Fibroblast of lung (primary cell): ENCODE results near the gene RRAGD. TPM values are rescaled to one million over a fixed set of nuclear protein-coding genes. Genes with fewer than 3 reads are reported as not detected.

Experiments
- DNase-seq, 2 donors: peaks; one replicate each; pipeline versions ENCODE4 v3.0.0 to v3.0.0-alpha.2; 2010; ENCODE audit warnings: low read depth in 2 of 2
- H2AFZ ChIP-seq: 2 replicates; pipeline ENCODE4 v1.5.1; 2012; ENCODE audit warnings: low read length, control low read depth, inconsistent platforms
- H3K27ac ChIP-seq: 2 replicates; pipeline ENCODE4 v1.5.1; 2011; ENCODE audit warnings: low read length, control low read depth; ENCODE audit not compliant: insufficient read depth
- H3K27me3 ChIP-seq: 2 replicates; pipeline ENCODE4 v1.5.1; 2011; ENCODE audit warnings: mild to moderate bottlenecking, low read length; ENCODE audit not compliant: control insufficient read depth, insufficient read depth
- H3K36me3 ChIP-seq: 2 replicates; pipeline ENCODE4 v1.5.1; 2011; ENCODE audit warnings: low read length; ENCODE audit not compliant: control insufficient read depth, insufficient read depth
- H3K4me1 ChIP-seq: 2 replicates; pipeline ENCODE4 v1.5.1; 2011; ENCODE audit warnings: low read length; ENCODE audit not compliant: control insufficient read depth, insufficient read depth; ENCODE audit errors: extremely low read depth
- H3K4me2 ChIP-seq: 2 replicates; pipeline ENCODE4 v1.5.1; 2011; ENCODE audit warnings: low read length, control low read depth; ENCODE audit not compliant: insufficient read depth; ENCODE audit errors: extremely low read depth
- H3K4me3 ChIP-seq, 4 experiments: fragments of 200-600 bp in 1 of 4; sonication (generic) in 1 of 4; replicated peaks in 1 of 4; 2 replicates each; pipeline ENCODE4 v1.5.1; 2011 to 2016; ENCODE audit warnings: low read length in 4 of 4, low read depth in 3 of 4, mild to moderate bottlenecking in 3 of 4, control low read depth in 2 of 4, inconsistent platforms in 1 of 4, mixed read lengths in 1 of 4; ENCODE audit not compliant: insufficient read depth in 1 of 4; ENCODE audit errors: control extremely low read depth in 1 of 4
- H3K79me2 ChIP-seq: 2 replicates; pipeline ENCODE4 v1.5.1; 2012; ENCODE audit warnings: mild to moderate bottlenecking, low read length, inconsistent platforms; ENCODE audit not compliant: control insufficient read depth, insufficient read depth
- H3K9ac ChIP-seq: 2 replicates; pipeline ENCODE4 v1.5.1; 2011; ENCODE audit warnings: mild to moderate bottlenecking, low read length, control low read depth; ENCODE audit not compliant: insufficient read depth
- H3K9me3 ChIP-seq: 2 replicates; pipeline ENCODE4 v1.5.1; 2012; ENCODE audit warnings: low read depth, low read length; ENCODE audit not compliant: control insufficient read depth, insufficient read depth
- H4K20me1 ChIP-seq: 2 replicates; pipeline ENCODE4 v1.5.1; 2011; ENCODE audit warnings: low read length; ENCODE audit not compliant: control insufficient read depth, insufficient read depth; ENCODE audit errors: extremely low read depth
- CTCF ChIP-seq, 2 donors: IDR thresholded peaks in 1 of 2; conservative IDR thresholded peaks in 1 of 2; 1 replicate in 1 of 2; 2 replicates in 1 of 2; pipeline ENCODE4 v1.5.1; 2011 to 2012; ENCODE audit warnings: low read length in 2 of 2, control low read depth in 1 of 2, inconsistent platforms in 1 of 2, low read depth in 1 of 2, mild to moderate bottlenecking in 1 of 2
- EZH2 ChIP-seq: IDR thresholded peaks from 2 replicates; pipeline ENCODE4 v1.5.1; 2012; ENCODE audit warnings: low read length, control low read depth, mild to moderate bottlenecking; ENCODE audit errors: missing control alignments
- polyA plus RNA-seq, 2 donors: library from polyadenylated mRNA; depleted of rRNA in 1 of 2; stranded (reverse) in 1 of 2; unstranded in 1 of 2; fragments of >200 nt; gene quantifications; 2 replicates each; pipeline ENCODE4 v1.2.1, GENCODE V29; 2011 to 2012; ENCODE audit warnings: missing spikeins in 1 of 2
- total RNA-seq: library from RNA; depleted of rRNA; stranded (reverse); fragments of >200 nt; gene quantifications from 2 replicates; pipeline ENCODE4 v1.2.1, GENCODE V29; 2014

The RRAGD gene
- total and polyA plus RNA-seq, 2 donors (not counting 1 experiment from before 2014, with no cell fraction given): 0.07 to 1.8 TPM

DNA sequence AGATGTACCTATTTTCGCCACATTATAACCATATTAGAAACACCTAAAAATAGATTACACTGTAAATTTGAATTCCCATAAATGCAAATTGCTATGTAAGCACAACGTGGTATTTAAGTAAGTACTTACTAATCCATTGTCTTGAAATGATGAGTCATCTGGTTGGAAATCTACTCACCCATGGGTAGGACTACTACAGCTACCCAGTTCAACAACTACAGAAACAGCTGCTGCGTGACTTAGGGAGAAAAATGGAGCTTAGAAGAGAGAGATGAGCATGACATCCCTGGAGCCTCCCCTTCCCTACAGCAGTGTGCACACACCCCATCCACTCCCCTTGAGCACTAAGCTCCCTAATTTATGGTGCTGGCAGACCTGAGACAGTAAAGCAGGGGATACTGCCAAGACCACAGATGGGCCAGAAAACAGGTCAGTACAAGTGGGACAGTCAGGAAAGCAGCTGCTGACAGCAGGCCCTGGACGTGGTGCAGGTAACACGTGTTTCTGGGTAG is 26.9 kb downstream of the RRAGD start:
- Histone ChIP-seq H4K20me1 (no peaks in the 10 kb centered on the region), H3K4me3 (no peak overlapping the region), H3K4me1 (no peaks in the 10 kb centered on the region), H3K36me3 (no peaks in the 10 kb centered on the region), H3K79me2 (no peaks in the 10 kb centered on the region), H3K9me3 (no peaks in the 10 kb centered on the region), H2AFZ (no peak overlapping the region), H3K4me2 (no peak overlapping the region), H3K9ac (no peak overlapping the region), H3K27me3 (no peaks in the 10 kb centered on the region), H3K27ac (no peak overlapping the region)
- peak in 1 of 2 donors; percentile 72 for DNase-seq
- TF ChIP-seq CTCF (conservative IDR thresholded peaks at IDR 0.05 in 1 of 2, IDR thresholded peaks at IDR 0.05 in 1 of 2; ENCODE audit: low read depth in 1 of 2, low read length in 2 of 2) (no peak), EZH2 (no peak)

DNA sequence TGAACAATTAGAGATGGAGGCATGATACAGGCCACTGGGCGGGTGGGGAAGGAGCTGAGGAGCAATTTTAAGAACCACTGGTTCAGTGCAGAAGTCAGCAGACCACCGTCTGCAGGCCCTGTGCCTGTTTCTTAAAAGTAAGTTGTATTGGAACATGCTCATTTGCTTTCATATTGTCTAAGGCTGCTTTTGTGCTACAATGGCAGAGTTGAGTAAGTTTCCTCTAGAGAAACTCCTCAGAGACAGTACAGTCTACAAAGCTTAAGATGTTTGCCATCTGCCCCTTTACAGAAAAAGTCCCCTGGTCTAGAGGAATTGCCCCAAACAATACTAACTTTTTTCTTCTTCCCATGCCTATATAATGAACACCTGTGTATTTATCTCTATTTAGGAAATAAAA is 31.0 kb downstream of the RRAGD start:
- TF ChIP-seq CTCF (conservative IDR thresholded peaks at IDR 0.05 in 1 of 2, IDR thresholded peaks at IDR 0.05 in 1 of 2; ENCODE audit: low read depth in 1 of 2, low read length in 2 of 2): no peak
- TF ChIP-seq EZH2: no peak
- Histone ChIP-seq H3K27ac (no peak overlapping the region), H3K9me3 (no peaks in the 10 kb centered on the region), H3K4me1 (no peaks in the 10 kb centered on the region), H3K36me3 (no peaks in the 10 kb centered on the region), H3K4me3 (no peak overlapping the region), H3K9ac (no peak overlapping the region), H2AFZ (no peak overlapping the region), H3K4me2 (no peak overlapping the region), H4K20me1 (no peaks in the 10 kb centered on the region), H3K27me3 (no peaks in the 10 kb centered on the region), H3K79me2 (no peaks in the 10 kb centered on the region)
- no peak for DNase-seq

DNA sequence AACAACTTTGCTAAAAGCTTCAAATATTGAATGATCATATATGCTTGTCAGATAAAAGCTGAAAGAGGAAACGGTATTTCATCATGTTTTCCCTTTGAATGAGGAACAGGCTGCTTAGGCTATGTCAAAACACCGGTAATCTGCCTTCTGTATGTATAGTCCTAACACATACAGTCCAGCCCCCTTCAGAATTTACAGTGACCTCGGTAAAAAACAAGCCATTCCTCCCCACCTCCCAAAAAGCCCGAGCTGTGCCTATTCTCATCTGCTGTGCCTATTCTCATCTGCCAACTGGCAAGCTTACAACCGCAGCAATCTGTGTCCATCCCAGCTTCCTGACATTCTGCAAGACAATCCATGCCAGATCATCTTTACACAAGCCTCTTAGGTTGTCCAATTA is 32.8 kb downstream of the RRAGD start:
- no peak overlapping the region for H3K4me2 ChIP-seq

More for the DNA sequence above, 32.8 kb downstream of the RRAGD start:
- Histone ChIP-seq H3K36me3 (no peaks in the 10 kb centered on the region), H3K9me3 (no peaks in the 10 kb centered on the region), H3K4me1 (no peaks in the 10 kb centered on the region), H3K9ac (no peak overlapping the region), H3K79me2 (no peaks in the 10 kb centered on the region), H3K4me3 (no peak overlapping the region), H3K27me3 (no peaks in the 10 kb centered on the region), H4K20me1 (no peaks in the 10 kb centered on the region), H3K27ac (no peak overlapping the region), H2AFZ (no peak overlapping the region)
- no peak for DNase-seq
- no peak for TF ChIP-seq EZH2
- TF ChIP-seq CTCF (conservative IDR thresholded peaks at IDR 0.05 in 1 of 2, IDR thresholded peaks at IDR 0.05 in 1 of 2; ENCODE audit: low read depth in 1 of 2, low read length in 2 of 2): no peak
